Activated CD4-positive, alpha-beta memory T cell treated with anti-CD3 and anti-CD28 coated beads for 36 hours (primary cell): ENCODE measurements around the gene CDCP2. TPM values are rescaled to one million over a fixed set of nuclear protein-coding genes. Genes with fewer than 3 reads are reported as not detected.
"Not testable (repeated sequence)": the region's sequence is repeated elsewhere in the genome, so short reads cannot be mapped to it uniquely, and the experiment has no call there.

ENCODE experiments used
- CTCF ChIA-PET: fragments of 350-600 bp; sonication (Branson Sonifier 250); formaldehyde crosslinking; loops from one replicate; lab custom pipeline; 2021; ENCODE audit warnings: antibody characterized with exemption, inconsistent platforms; lab: Charles Lee
- POLR2A ChIA-PET: fragments of 350-600 bp; sonication (Branson Sonifier 250); formaldehyde crosslinking; loops from one replicate; lab custom pipeline; 2021; ENCODE audit warnings: antibody characterized with exemption; lab: Charles Lee
- DNase-seq: peaks from one replicate; pipeline ENCODE4 v3.0.0-alpha.2; 2020
- H3K27ac Mint-ChIP-seq: one replicate; pipeline ENCODE4 v1.8.0; 2021; ENCODE audit warnings: mixed read lengths
- H3K27me3 Mint-ChIP-seq: one replicate; pipeline ENCODE4 v1.8.0; 2021; ENCODE audit warnings: mixed read lengths
- H3K36me3 Mint-ChIP-seq: one replicate; pipeline ENCODE4 v1.8.0; 2021; ENCODE audit warnings: mixed read lengths
- H3K4me1 Mint-ChIP-seq: one replicate; pipeline ENCODE4 v1.8.0; 2021; ENCODE audit warnings: low read depth, mixed read lengths
- H3K4me3 Mint-ChIP-seq: one replicate; pipeline ENCODE4 v1.8.0; 2021; ENCODE audit warnings: mild to moderate bottlenecking, mixed read lengths
- H3K9me3 Mint-ChIP-seq: one replicate; pipeline ENCODE4 v1.8.0; 2021; ENCODE audit warnings: mixed read lengths
- intact Hi-C: fragments of 100-400 bp; cut with micrococcal nuclease; formaldehyde crosslinking; loops from one replicate; pipeline ENCODE4 v1.15.1; 2023
- total RNA-seq, 2 experiments: library from RNA; stranded (reverse); gene quantifications; one replicate each; pipeline ENCODE4 v1.2.3, GENCODE V29; 2021

Gene CDCP2
- total RNA-seq, 2 experiments from 2014 or later = not detected

- Mint-ChIP-seq H3K4me3 (no peak overlapping the region), H3K9me3 (no peaks in the 10 kb centered on the region), H3K4me1 (peaks cover 11% of the 10 kb centered on the region), H3K36me3 (no peaks in the 10 kb centered on the region), H3K27me3 (no peaks in the 10 kb centered on the region), H3K27ac (no peak overlapping the region)
- CTCF ChIA-PET = no interaction called here
- no peak for DNase-seq
- intact Hi-C loops = no loop called here
- POLR2A ChIA-PET = no interaction called here
Observed at GRCh38 chr1:54167422-54168139, 14.8 kb upstream of the CDCP2 start.

- H3K4me1 Mint-ChIP-seq, CTCF ChIA-PET: not testable (repeated sequence)
Observed at GRCh38 chr1:54166357-54166756, 13.6 kb upstream of the CDCP2 start.

GRCh38 chr1:54165146-54165545, 12.3 kb upstream of the CDCP2 start:
- Mint-ChIP-seq H3K27ac (no peak overlapping the region), H3K27me3 (no peaks in the 10 kb centered on the region), H3K9me3 (no peaks in the 10 kb centered on the region), H3K4me3 (no peak overlapping the region), H3K36me3 (no peaks in the 10 kb centered on the region), H3K4me1 (no peaks in the 10 kb centered on the region)
- POLR2A ChIA-PET = interaction anchor here (0.6 kb wide), 1 partner anchor 479 kb away, joined by 3 read pairs; no protein-coding TSS in a partner anchor
- no peak for DNase-seq
- intact Hi-C loops = no loop called here
- CTCF ChIA-PET = no interaction called here

More at GRCh38 chr1:54166357-54166756, 13.6 kb upstream of the CDCP2 start:
- H3K36me3 Mint-ChIP-seq, H3K27ac Mint-ChIP-seq, H3K4me3 Mint-ChIP-seq, DNase-seq, intact Hi-C loops, POLR2A ChIA-PET, H3K27me3 Mint-ChIP-seq, H3K9me3 Mint-ChIP-seq: not testable (repeated sequence)

- Mint-ChIP-seq H3K27me3 (no peaks in the 10 kb centered on the region), H3K4me1 (no peaks in the 10 kb centered on the region), H3K9me3 (no peaks in the 10 kb centered on the region), H3K27ac (no peak overlapping the region), H3K36me3 (no peaks in the 10 kb centered on the region), H3K4me3 (no peak overlapping the region)
- DNase-seq = no peak
- intact Hi-C loops = no loop called here
- CTCF ChIA-PET = no interaction called here
- POLR2A ChIA-PET = no interaction called here
Observed at GRCh38 chr1:54163573-54163972, 10.8 kb upstream of the CDCP2 start.

GRCh38 chr1:54163051-54163450, 10.3 kb upstream of the CDCP2 start:
- H3K4me1 Mint-ChIP-seq = no peaks in the 10 kb centered on the region
- DNase-seq = no peak
- no peaks in the 10 kb centered on the region for H3K36me3 Mint-ChIP-seq
- no peak overlapping the region for H3K4me3 Mint-ChIP-seq
- H3K27ac Mint-ChIP-seq = no peak overlapping the region
- POLR2A ChIA-PET = no interaction called here
- H3K9me3 Mint-ChIP-seq = no peaks in the 10 kb centered on the region
- H3K27me3 Mint-ChIP-seq = no peaks in the 10 kb centered on the region
- CTCF ChIA-PET = interaction anchor here (1.2 kb wide), 1 partner anchor 81 kb away, joined by 3 read pairs; no protein-coding TSS in a partner anchor
- intact Hi-C loops = no loop called here

- CTCF ChIA-PET = no interaction called here
- Mint-ChIP-seq H3K27me3 (no peaks in the 10 kb centered on the region), H3K27ac (no peak overlapping the region), H3K4me1 (no peaks in the 10 kb centered on the region), H3K4me3 (no peak overlapping the region), H3K9me3 (no peaks in the 10 kb centered on the region), H3K36me3 (no peaks in the 10 kb centered on the region)
- intact Hi-C loops = no loop called here
- POLR2A ChIA-PET = no interaction called here
- no peak for DNase-seq
Observed at GRCh38 chr1:54161495-54162168, 8.8 kb upstream of the CDCP2 start.

DNA sequence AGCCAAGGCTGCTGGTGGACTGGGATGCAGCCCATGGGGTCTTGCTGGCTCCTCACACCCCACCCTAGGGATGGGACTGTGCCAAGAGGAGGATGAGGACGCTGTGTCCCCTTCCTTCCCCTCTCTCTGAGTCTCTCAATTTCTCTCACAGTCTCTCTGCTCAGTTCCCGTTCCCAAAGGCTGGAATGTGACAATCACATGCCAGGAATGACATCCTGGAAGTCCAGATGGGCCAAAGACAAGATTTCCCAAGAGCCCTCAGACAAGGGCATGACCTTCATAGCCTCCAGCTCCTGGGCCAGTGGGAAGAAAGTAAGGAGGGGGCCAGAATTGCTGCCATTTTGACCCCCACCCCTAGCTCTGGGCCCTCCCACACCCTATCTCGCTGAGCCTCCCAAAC, 7.6 kb upstream of the CDCP2 start:
- H3K4me1 Mint-ChIP-seq = no peaks in the 10 kb centered on the region
- intact Hi-C loops = no loop called here
- no peaks in the 10 kb centered on the region for H3K27me3 Mint-ChIP-seq
- ChIA-PET CTCF (no interaction called here), POLR2A (no interaction called here)
- H3K4me3 Mint-ChIP-seq = no peak overlapping the region
- no peaks in the 10 kb centered on the region for H3K9me3 Mint-ChIP-seq
- no peak overlapping the region for H3K27ac Mint-ChIP-seq
- no peaks in the 10 kb centered on the region for H3K36me3 Mint-ChIP-seq
- DNase-seq = no peak

DNA sequence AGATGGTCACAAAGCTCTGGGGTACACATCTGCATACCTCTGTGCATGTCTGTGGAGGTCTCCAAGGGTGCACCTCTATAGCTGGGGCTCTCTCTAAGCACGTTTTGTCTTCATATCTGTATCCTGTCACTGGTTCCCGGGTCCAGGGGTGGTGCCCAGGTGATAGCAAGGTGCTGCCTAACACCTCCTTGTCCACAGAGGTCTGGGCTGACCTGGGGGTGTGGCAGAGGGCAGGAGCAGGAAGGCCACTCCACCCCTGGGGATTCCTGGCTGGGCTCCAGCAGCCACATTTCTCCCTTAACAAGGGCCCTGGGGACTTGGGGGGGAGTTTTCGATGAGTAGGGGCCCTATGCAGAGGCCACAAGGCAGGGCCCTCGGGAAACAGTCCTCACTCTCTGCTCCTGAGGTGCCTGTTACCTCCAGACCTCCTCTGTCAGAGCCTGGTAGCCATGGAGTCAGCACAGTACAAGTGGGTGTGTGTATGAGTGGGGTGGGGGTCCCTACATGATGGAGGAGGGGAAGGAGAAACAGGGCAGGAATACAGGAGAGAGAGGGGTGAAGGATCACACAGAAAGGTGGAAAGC, 7.0 kb upstream of the CDCP2 start:
- Mint-ChIP-seq H3K4me3 (no peak overlapping the region), H3K27me3 (no peaks in the 10 kb centered on the region), H3K27ac (no peak overlapping the region), H3K36me3 (no peaks in the 10 kb centered on the region), H3K9me3 (no peaks in the 10 kb centered on the region), H3K4me1 (no peaks in the 10 kb centered on the region)
- intact Hi-C loops = no loop called here
- CTCF ChIA-PET = no interaction called here
- DNase-seq = no peak
- POLR2A ChIA-PET = no interaction called here

- Mint-ChIP-seq H3K27ac (no peak overlapping the region), H3K4me1 (no peaks in the 10 kb centered on the region), H3K4me3 (no peak overlapping the region), H3K36me3 (no peaks in the 10 kb centered on the region), H3K27me3 (no peaks in the 10 kb centered on the region), H3K9me3 (no peaks in the 10 kb centered on the region)
- no peak for DNase-seq
- intact Hi-C loops = no loop called here
- ChIA-PET CTCF (no interaction called here), POLR2A (no interaction called here)
Observed at GRCh38 chr1:54158071-54158470, 5.3 kb upstream of the CDCP2 start.

GRCh38 chr1:54157401-54157800, 4.6 kb upstream of the CDCP2 start:
- Mint-ChIP-seq H3K27me3 (no peaks in the 10 kb centered on the region), H3K27ac (no peak overlapping the region)
- DNase-seq = no peak

GRCh38 chr1:54156986-54157385, 4.2 kb upstream of the CDCP2 start:
- intact Hi-C loops = no loop called here
- CTCF ChIA-PET = interaction anchor here (1.2 kb wide), 1 partner anchor 25 kb away, joined by 3 read pairs; no protein-coding TSS in a partner anchor
- Mint-ChIP-seq H3K4me3 (no peak overlapping the region), H3K36me3 (no peaks in the 10 kb centered on the region), H3K4me1 (no peaks in the 10 kb centered on the region), H3K9me3 (no peaks in the 10 kb centered on the region), H3K27ac (no peak overlapping the region), H3K27me3 (no peaks in the 10 kb centered on the region)
- no peak for DNase-seq
- POLR2A ChIA-PET = no interaction called here

More at GRCh38 chr1:54157401-54157800, 4.6 kb upstream of the CDCP2 start:
- no peaks in the 10 kb centered on the region for H3K9me3 Mint-ChIP-seq
- no peaks in the 10 kb centered on the region for H3K4me1 Mint-ChIP-seq
- H3K36me3 Mint-ChIP-seq = no peaks in the 10 kb centered on the region
- ChIA-PET POLR2A (no interaction called here), CTCF (interaction anchor here (1.2 kb wide), 1 partner anchor 25 kb away, joined by 3 read pairs; no protein-coding TSS in a partner anchor)
- H3K4me3 Mint-ChIP-seq = no peak overlapping the region
- intact Hi-C loops = no loop called here

DNA sequence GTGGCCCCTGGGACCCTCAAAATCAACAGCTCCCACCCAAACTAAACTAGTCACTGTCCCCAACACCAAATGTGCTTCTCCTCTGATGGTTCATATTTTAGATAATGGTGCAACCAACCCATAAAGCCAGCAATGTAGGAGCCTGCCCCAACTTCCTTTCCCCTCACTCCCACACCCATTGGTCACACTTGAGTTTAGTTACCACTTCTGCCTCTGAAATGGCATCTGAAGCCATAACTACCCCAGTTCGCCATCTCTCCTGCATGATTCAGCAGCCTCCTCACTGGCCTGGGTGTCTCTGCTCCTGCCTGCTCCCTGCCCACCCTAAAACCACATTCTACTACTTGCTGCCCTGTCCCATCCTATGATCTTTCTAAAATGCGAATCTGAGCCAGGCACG, 3.4 kb upstream of the CDCP2 start:
- POLR2A ChIA-PET = no interaction called here
- no peaks in the 10 kb centered on the region for H3K9me3 Mint-ChIP-seq
- no peak overlapping the region for H3K4me3 Mint-ChIP-seq
- CTCF ChIA-PET = interaction anchor here (1.2 kb wide), 1 partner anchor 26 kb away, joined by 3 read pairs; no protein-coding TSS in a partner anchor
- H3K27ac Mint-ChIP-seq = no peak overlapping the region
- H3K27me3 Mint-ChIP-seq = no peaks in the 10 kb centered on the region
- DNase-seq = no peak
- no peaks in the 10 kb centered on the region for H3K36me3 Mint-ChIP-seq
- intact Hi-C loops = no loop called here
- H3K4me1 Mint-ChIP-seq = no peaks in the 10 kb centered on the region
